Vagina (tissue), 2 donors: ENCODE measurements around the gene MTMR3.

Source experiments
- POLR2A ChIP-seq, 2 donors: fragments of 450-650 bp; IDR thresholded peaks; one replicate each; pipeline ENCODE4 v1.6.1; 2017; ENCODE audit warnings: antibody characterized with exemption in 2 of 2, mild to moderate bottlenecking in 2 of 2, moderate library complexity in 2 of 2
- TF ChIP-seq, protein P1 (sequence below), 3 experiments: fragments of 450-650 bp in 2 of 3; fragments of 200-600 bp in 1 of 3; sonication (generic) in 1 of 3; IDR thresholded peaks; one replicate each; pipeline ENCODE4 v1.5.1; 2017 to 2019; ENCODE audit warnings: antibody characterized with exemption in 3 of 3, mild to moderate bottlenecking in 2 of 3, moderate library complexity in 2 of 3

- TF ChIP-seq, protein P1, sequence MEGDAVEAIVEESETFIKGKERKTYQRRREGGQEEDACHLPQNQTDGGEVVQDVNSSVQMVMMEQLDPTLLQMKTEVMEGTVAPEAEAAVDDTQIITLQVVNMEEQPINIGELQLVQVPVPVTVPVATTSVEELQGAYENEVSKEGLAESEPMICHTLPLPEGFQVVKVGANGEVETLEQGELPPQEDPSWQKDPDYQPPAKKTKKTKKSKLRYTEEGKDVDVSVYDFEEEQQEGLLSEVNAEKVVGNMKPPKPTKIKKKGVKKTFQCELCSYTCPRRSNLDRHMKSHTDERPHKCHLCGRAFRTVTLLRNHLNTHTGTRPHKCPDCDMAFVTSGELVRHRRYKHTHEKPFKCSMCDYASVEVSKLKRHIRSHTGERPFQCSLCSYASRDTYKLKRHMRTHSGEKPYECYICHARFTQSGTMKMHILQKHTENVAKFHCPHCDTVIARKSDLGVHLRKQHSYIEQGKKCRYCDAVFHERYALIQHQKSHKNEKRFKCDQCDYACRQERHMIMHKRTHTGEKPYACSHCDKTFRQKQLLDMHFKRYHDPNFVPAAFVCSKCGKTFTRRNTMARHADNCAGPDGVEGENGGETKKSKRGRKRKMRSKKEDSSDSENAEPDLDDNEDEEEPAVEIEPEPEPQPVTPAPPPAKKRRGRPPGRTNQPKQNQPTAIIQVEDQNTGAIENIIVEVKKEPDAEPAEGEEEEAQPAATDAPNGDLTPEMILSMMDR (IDR thresholded peaks at IDR 0.05) = no peak
- no peak for TF ChIP-seq POLR2A (IDR thresholded peaks at IDR 0.05)
These were observed 49.2 kb downstream of the MTMR3 start for GRCh38 chr22:29932136-29932535.
